Stimulated activated CD4-positive, alpha-beta T cell treated with anti-CD3 and anti-CD28 coated beads, Interleukin-4, amount 100 ng/mL, for 24 hours (primary cell): Measurements from ENCODE around the gene CNOT2.
A peak's percentile ranks its signal among the peaks of the same experiment; 100 is the strongest.

Experiments used
- DNase-seq: peaks from one replicate; pipeline ENCODE4 v3.0.0-alpha.2; 2020

Gene CNOT2

GRCh38 chr12:70252832-70253231 lies 9.6 kb downstream of the CNOT2 start:
- DNase-seq = no peak

- no peak for DNase-seq
These were observed 11.0 kb downstream of the CNOT2 start for GRCh38 chr12:70254225-70254624.

GRCh38 chr12:70254846-70255245 lies 11.6 kb downstream of the CNOT2 start:
- DNase-seq = no peak

DNA sequence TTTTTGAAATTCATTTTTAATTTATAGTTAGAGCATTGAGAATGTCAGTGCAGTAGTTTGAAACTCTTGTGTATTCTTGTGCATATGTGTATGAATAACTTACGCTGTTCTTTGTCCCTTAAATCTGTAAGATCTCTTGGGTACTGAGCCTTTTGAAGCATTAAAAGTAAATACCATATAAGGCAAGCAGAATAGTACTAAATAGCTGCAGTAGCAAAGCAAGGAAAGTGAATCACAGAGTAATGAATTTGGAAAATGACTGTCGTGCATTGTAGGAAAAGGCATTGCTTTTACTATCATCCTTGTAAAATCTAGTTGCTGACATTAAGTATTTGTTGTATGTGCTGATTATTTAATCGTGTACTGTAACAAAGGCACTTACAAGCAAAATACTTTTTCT lies 12.1 kb downstream of the CNOT2 start:
- no peak for DNase-seq

DNA sequence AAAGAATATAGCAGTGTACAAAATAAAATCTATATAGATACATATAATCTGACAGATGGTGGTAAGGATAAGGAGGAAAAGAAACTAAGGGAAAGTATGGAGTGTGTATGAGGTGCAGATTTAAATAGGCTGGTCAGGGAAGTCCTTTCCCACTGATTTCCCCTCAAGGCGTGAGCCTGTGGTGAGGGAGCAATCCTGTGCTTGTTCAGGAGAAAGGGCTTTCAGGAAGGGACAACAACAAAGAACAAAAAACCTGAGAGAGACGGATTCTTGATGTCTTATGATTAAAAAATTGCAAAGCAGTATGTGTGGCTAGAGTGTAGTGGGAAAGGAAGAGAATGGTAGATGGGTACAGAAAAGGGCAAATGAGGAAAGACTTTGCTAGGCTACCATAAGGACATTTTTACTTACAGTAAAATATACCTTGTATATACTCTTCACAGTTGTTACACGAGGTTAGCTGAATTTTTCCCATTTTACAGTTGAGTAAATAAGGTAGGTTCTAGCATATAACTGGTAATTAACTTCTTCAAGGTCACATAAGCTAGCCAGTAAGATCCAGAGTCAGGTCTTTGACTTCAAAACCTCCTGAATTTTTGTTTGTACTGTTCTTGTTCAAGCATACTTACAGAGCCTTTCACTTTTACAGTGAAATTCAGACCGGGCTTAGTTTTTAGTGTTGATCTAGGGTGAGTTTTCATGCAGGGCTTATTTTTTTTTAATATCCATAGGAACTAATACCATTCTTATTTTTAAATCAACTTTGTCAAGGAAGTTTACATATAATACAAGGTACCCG lies 15.6 kb downstream of the CNOT2 start:
- DNase-seq = no peak

- no peak for DNase-seq
These were observed 17.4 kb downstream of the CNOT2 start for GRCh38 chr12:70260646-70261045.

- DNase-seq = no peak
These were observed 21.0 kb downstream of the CNOT2 start for GRCh38 chr12:70264067-70264867.

GRCh38 chr12:70265132-70265531 lies 21.9 kb downstream of the CNOT2 start:
- no peak for DNase-seq

- no peak for DNase-seq
These were observed 24.3 kb downstream of the CNOT2 start for GRCh38 chr12:70267550-70267949.

GRCh38 chr12:70268972-70269371 lies 25.7 kb downstream of the CNOT2 start:
- no peak for DNase-seq

DNA sequence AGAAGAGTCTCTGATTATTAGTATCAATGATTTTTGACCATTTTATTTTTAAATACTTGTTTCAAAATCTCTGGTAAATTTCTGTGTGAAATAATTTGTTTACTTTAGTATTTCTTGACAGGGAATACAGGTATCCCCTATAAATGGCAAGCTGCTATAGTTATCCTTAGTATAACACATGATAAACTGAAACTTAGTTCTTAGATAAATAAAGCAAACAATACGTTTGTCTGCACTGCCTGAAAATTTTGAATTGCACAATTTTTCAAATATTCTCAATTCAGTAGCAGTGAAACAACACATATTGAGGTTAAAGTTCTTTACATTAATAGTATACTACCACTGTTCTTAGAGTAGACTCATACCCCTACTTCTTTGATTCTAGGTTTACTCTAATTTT lies 26.9 kb downstream of the CNOT2 start:
- DNase-seq = no peak

GRCh38 chr12:70271025-70271424 lies 27.8 kb downstream of the CNOT2 start:
- no peak for DNase-seq

DNA sequence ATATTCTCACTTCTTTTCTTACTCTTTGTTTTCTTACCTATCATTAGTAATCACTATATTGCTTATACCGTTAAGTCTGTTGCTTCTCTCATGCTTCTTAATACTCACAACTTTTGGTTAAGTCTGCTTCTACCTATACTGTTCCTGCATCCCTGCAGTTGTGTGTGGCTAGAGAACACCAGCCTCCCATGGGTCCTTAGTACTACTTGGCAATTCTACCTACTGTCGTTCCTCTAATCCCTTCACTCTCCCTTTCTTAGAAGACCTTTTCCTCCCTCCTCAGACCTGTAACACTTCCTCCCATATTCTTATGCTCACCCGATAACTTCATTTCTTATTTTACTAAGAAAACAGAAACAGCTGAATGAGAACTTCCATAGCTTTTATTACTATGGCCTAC lies 29.3 kb downstream of the CNOT2 start:
- DNase-seq = no peak

DNA sequence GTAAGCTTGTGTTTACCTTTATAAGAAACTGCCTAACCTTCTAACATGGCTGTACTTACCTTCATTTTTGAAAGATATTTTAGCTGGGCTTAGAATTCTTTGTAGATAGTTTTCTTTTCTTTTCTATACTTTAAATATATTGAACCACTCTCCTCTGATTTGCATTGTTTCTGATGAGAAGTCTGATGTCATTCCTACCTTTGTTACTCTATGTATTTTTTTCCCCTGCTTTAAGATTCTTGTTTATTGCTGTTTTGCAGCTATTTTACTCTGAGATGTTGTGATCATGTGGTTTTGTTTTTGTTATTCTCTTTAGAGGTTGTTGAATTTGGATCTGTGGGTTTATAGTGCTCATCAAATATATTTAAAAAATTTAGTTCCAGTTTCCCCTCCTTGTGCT lies 31.8 kb downstream of the CNOT2 start:
- DNase-seq = no peak

DNA sequence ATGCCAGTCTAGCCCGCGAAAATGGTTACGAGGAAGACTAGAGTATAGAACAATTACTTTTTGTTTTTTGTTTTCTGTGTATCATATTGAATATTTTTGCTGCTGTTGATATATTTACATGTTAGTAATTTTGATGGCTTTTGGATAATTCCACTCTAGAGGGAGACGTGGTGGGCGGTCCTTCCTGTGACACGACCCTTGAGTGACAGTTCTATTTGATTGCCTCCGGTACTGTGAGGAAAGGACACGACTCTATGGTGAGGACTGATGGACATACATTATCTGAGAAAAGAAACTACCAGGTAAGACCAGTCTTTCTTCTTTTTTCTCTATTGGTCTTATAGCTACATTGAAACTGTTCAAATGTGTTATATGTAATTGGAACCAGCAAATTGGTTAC lies 34.7 kb downstream of the CNOT2 start:
- DNase-seq = no peak

DNA sequence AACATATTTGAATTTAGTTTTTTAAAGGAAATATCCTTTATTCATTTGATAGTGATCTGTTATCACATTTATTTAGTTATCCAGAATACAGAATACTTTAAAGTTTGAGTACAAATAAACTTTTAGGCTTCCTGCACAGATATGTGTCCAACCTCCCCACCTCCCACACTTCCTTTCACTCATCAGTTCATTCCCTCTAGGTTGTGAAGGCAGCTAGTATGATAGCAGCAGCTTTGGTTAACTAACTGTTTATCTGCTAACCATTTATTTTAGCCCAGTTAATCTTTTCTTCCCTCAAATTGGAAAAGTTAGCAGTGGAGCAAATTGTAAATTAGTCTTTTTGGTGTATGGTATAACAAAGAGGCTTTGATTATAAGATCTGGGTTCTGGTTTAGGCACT lies 35.7 kb downstream of the CNOT2 start:
- DNase-seq = no peak

- DNase-seq = no peak
These were observed 40.0 kb downstream of the CNOT2 start for GRCh38 chr12:70283232-70283631.

DNA sequence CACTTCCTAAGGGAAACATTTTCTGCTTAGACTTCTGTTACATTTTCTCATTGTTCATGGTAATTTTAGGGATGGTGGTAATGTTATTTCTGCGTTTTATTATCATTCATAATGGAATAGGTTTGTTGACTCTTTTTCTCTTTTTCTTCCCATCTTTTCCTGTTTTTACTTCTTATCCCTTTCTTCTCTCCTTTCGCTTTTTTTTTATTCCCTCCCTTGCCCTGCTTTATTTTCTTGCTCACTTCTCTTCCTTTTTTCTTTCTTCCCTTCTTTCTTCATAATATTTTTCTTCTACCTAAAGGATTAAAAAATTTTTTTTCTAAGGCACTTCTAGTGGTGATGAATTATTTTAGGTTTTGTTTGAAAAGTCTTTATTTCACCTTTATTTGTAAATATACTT lies 45.6 kb downstream of the CNOT2 start:
- no peak for DNase-seq

GRCh38 chr12:70290116-70290515 lies 46.9 kb downstream of the CNOT2 start:
- no peak for DNase-seq

GRCh38 chr12:70292017-70292776 lies 49.0 kb downstream of the CNOT2 start:
- no peak for DNase-seq

GRCh38 chr12:70304684-70305555 lies 61.7 kb downstream of the CNOT2 start:
- peak; percentile 53 for DNase-seq

DNA sequence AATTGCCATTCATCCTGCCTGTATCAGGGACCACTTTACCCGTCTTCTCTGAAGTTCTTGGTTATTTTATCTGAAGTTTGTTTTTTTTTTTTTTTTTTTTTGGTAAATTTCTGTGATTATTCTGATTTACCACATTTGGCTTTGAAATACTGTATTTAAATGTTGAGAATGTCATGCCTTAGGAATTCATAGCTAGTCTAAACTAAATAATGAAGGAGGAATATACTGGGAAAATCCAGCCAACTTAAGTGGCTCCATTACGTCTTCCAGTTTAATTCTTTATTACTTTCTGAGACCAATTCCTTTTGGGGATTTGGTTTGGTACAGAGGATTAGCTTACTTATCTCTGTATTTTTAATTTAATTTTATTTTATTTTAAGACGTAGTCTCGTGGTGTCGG lies 62.6 kb downstream of the CNOT2 start:
- no peak for DNase-seq

GRCh38 chr12:70306676-70307075 lies 63.4 kb downstream of the CNOT2 start:
- DNase-seq = no peak
